ENCODE results near the gene MRPS18A.
"Not testable (repeated sequence)": the region's sequence is repeated elsewhere in the genome, so short reads cannot be mapped to it uniquely, and the experiment has no call there.

The MRPS18A gene

DNA sequence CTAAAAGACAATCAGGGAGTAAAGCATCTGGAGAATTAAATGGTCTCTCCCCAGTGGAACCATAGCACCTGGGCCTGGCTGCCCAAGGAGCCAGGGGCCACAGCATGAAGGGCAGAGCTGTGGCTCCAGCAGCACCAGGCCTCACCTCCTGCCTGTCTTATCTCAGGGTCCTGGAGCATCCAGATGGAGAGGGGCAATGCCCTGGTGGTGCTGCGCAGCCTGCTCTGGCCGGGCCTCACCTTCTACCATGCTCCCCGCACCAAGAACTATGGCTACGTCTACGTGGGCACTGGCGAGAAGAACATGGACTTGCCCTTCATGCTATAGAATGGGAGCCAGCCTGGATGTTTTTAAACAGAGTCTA is 17.0 kb downstream of the MRPS18A start:
- no peak for DNase-seq (ENCODE audit: low spot score)

DNA sequence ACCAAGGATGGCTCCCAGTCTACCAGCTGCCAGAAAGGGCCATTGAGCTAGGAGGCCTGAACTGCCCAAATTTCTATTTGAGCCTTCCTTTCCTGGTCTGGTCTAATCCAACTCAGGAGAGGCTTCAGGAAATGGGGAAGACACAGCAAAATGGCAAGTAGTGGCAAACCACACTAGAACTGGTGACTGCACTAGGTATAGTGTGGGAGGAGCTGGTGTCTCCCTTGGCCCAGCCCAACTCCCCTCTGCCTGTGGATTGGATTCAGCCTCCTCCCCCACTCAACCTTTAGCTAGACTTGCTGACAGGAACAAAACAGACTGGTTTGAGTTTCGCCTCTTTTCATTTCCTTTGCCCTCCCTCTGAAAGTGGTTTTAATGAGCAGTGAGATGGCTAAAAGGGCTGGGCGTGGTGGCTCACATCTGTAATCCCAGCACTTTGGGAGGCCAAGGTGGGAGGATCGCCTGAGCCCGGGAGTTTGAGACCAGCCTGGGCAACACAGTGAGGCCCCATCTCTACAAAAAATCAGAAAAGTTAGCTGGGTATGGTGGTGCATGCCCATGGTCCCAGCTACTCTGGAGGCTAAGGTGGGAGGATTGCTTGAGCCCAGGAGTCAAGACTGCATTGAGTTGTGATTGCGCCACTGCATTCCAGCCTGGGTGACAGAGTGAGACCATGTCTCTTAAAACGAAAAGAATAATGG is 17.5 kb downstream of the MRPS18A start:
- no peak for DNase-seq (ENCODE audit: low spot score)

DNA sequence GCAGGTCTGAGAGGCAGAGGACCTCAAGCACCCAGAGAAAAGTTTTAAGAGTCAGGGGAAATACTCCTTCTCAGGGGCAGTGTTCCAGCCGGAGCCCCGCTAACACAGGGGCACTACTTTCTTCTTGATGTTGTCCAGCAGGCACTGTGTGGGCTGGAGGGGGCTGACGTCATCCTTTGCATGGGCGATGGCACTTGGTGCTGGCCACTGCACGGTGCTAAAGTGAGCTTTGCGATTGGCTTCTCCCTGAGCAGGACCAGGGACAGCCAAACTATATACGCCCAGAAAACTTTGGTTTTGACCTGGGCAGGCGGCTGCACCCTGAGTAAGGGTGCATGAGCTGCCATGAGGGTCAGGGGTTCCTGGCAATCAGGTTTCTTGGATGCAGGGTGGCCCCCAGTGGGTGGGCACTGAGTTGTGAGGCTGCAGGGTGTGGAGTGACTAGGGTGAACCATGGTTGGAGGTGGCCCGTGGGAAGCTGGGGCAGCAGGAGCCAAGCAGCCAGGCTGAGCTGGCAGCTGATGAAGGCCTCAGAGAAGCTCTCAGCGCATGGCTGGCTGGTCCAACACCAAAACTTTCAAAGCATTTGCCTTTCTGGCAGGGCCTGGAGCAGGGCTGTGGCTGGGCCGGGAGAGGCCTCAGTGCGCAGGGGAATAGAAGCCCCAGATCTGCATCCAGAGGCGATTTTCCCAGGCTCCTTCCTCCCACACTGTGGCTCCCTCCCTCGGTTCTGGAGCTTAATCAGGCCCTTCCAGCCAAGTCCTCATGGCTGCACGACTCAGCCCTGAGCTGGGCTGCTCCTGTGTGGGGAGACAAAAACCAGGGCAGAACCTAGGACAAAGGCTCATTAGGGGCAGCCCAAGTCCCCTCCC is 18.3 kb downstream of the MRPS18A start:
- no peak for DNase-seq (ENCODE audit: low spot score)

DNA sequence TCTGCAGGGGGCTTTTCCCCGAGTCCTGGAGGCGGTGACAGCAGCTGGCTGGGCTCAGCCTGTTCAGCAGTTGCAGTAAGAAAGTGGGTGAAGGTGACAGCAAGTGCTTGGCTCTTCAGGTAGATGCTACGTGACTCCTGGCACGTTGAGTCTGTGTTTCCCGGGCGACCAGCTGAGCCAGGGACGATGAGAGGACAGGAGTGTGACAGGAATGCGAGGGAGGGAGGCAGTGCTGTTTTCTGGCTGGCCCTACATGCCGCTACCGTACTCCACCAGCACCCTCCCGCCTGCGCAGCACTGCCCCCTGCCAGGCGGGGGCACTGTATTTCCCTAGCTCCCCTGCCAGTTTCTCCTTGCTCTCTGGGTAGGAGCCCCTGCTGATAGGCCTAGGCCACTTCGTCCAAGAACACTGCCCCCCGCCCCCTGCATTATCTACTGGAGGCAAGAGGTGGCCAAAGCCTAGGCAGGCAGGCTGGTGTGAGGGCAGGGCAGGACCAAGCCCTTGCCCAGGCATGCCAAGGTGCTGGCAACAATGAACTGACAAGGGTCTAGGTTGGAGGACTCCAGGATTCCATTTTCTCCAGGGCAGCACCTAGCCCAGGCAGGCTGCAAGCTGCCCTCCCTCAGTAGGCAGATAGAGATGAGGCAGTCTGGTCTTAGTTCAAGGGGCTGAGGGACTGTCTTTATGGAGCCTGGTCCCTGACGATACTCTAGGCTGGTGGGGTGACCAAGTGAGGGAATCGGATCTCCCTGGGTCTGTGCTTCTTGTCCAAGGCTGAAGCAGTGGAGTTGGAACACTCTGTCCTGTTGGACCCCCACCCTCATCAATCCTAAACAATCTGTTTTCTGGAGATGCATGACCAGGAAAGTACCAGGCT is 19.2 kb downstream of the MRPS18A start:
- peak; percentile 82 for DNase-seq (ENCODE audit: low spot score)

DNA sequence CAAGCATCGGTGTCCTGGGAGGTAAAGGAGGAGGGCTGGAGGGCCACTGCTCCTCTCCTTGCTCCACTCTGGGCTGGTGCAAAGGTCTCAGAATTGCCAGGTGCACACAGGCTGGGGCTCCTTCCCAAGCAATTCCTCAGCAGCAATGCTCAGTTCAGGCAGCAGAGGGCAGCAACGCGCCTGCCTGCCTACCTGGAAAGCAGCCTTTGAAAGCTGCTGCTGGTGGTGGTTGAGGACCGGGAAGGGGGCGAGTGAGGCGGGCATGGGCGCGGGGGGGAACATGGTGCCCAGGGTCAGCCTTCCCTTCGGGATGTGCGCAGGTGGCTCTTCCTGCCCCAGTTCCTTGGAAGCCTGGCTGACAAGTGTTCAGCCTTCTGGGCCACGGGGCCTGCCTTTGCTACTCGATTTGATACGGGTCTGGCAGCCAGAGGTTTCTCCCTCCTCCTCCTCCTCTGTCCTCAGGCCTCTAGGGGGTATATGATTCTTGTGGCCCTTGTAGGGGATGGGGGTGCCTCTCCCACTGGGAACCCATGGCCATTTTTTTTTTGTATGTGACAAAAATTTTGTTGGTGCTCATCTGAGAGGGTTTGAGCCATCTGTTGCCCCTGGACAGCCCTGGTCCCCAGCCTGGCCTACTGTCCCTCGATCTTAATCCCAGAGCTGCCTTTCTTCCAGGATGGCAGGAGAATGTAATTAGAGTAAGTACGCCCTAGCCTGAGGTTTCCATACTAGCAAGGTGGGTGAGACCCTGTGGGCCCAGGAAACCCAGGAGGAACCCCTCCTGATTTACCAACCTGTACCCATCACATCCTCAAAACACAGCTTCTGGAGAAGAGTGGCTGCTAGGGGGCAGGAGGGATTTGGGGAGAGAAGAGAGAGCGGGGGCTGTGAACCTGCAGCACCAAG is 20.1 kb downstream of the MRPS18A start:
- DNase-seq (ENCODE audit: low spot score) = peak; percentile 88

DNA sequence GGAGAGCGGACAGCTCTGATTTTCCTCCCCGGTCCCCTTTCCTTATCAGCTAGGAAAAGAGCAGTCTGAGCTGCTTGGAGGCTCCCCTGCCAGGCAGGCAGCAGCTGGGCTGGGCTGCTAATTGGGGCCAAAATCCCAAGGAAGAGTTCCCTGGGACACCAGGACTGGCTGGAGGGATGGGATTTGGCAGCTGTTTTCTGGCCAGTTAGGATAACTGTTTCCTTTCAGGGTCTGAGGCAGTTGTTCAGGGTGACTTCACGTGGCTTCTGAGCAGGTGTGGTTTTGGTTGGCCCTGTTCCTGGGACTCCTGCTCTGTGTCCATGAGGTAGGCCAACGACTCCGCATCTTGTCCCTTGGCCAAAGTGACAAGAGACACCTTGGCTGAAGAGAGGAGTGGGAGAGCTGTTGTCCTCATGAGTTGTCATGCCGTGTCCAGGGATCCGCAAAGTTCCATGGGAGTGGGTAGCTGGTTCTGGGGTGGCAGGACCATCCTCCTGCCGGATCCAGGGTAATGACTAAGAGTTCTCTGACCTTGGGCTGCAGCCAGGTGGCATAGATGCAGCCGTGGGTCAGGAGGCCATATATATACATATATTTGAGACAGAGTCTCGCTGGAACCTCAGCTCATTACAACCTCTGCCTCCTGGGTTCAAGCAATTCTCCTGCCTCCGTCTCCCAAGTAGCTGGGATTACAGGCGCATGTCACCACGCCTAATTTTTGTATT is 21.2 kb downstream of the MRPS18A start:
- no peak for DNase-seq (ENCODE audit: low spot score)

DNA sequence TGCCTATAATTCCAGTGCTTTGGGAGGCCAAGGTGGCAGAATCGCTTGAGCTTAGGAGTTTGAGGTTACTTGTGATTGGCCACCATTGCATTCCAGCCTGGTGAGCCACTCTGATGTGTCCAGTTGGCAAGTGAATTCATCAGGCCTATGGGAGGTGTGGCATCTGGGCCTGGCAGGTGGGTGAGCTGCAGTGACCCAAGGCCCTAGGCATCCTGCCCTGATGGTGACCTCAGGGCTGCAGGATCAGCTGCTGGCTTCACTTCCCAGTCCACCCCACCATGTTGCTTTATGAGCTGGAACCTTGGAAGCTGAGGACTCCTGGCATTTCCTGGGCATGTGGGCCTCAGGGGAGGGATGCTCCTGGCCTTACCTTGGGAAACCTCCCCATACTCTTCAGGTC is 22.2 kb downstream of the MRPS18A start:
- DNase-seq (ENCODE audit: low spot score) = no peak

DNA sequence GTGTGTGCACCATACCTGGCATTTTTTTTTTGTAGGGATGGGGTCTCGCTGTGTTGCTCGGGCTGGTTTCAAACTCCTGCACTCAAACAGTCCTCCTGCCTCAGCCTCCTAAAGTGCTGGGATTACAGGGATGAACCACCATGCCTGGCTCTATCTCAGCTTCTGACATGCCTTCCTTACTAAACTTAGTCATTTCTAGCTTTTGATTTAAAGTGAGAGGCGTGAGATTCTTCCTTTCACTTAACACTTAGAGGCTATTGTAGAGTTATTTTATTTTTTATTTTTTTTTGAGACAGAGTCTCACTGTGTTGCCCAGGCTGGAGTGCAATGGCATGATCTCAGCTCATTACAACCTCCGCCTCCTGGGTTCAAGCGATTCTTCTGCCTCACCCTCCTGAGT is 24.6 kb downstream of the MRPS18A start:
- not testable (repeated sequence) for DNase-seq (ENCODE audit: low spot score)

DNA sequence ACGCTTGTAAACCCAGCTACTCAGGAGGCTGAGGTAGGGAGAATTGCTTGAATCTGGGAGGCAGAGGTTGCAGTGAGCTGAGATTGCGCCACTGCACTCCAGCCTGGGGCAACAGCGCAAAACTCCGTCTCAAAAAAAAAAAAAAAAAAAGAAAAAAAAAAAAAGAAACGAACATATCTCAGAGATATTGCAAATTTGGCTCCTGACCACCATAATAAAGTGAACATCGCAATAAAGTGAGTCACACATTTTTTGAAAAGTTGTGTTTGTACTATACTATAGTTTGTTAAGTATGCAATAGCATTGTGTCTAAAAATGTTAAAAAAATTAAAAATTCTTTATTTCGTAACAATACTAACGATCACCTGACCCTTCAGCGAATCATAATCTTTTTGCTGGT is 29.4 kb downstream of the MRPS18A start:
- DNase-seq (ENCODE audit: low spot score) = no peak

DNA sequence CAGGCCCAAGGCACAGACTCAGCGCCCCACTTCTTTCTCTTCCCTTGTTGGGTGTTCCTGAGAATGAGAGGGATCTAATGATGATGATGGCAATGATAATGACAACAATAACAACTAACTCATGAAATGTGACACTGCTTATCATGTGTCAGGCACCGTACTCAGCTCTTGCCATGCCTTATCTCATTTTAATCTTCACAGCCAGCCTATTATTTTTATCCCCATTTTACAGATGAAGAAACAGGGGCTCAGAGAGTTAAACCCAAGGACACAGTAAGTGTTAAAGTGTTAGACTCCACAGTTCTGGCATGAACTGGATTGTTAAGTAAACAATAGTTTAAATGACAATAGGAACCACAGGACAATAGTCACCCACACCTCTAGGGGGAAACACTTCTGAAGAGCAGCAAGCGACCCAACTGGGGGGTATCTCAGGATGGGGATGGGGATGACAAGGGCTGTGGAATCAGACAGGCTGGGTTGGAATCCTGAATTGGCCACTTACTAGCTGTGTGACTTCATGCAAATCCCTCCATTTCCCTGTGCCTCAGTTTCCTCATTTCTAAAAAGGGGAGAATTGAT is 30.3 kb downstream of the MRPS18A start:
- no peak for DNase-seq (ENCODE audit: low spot score)

DNA sequence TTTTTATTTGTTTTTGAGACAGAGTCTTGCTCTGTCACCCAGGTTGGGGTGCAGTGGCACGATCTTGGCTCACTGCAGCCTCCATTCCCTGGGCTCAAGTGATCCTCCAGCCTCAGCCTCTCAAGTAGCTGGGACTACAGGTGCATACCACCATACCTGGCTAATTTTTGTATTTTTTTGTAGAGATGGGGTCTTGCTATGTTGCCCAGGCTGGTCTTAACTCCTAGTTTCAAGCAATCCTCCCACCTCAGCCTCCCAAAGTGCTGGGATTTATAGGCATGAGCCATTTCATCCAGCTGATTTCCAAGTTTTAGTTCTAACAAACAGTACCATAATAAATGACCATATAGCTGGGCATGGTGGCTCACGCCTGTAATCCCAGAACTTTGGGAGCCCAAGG is 34.8 kb downstream of the MRPS18A start:
- not testable (repeated sequence) for DNase-seq (ENCODE audit: low spot score)

DNA sequence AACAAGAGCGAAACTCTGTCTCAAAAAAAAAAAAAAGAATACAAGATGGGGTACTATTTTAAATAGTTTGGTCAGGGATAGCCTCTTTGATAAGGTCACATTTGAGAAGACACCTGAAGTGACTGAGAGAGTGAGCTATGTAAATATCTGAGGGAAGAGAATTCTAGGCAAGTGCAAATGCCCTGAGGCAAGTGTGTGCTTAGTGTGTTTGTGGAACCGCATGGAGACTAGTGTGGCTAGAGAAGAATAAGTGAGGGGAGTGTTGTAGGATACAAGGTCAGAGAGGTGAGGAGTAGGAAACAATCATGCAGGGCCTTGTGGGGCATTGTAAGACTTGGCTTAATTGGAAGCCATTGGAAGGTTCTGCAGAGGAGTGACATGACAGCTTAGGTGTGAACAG is 39.3 kb downstream of the MRPS18A start:
- DNase-seq (ENCODE audit: low spot score) = no peak

DNA sequence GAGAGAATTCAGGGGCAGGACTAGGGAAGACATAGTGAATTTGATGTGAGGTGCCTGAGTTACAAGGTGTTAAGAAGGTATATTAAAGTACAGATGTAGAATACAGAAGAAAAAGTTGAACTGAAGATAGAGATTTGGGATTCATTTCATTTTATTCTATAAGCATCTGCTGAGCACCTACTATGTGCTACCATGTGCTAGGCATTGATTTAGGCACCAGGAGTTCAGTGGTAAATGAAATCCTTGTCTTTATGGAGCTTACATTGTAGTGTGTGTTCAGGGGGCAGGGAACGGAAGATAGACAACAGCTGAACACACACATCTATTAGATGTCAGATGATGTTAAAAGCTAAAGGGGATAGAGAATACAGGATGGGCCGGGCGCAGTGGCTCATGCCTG is 40.0 kb downstream of the MRPS18A start:
- DNase-seq (ENCODE audit: low spot score) = no peak

DNA sequence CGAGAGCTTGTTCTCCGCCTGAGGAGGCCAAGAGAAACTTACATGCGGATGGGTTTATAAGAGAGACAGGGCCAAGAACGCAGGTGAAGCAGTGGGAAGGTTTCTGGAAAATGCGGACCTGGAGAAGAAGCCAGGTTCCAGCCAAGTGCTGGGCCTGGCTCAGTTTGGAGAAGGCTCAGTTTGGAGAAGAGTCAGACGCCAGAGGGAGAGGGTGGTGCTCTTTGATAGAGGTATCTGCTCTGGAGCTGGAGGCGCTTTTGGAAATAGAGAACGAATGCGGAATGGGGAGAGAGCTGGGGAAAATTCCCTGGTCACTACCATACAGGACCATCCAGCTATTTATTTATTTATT is 42.0 kb downstream of the MRPS18A start:
- DNase-seq (ENCODE audit: low spot score) = no peak

DNA sequence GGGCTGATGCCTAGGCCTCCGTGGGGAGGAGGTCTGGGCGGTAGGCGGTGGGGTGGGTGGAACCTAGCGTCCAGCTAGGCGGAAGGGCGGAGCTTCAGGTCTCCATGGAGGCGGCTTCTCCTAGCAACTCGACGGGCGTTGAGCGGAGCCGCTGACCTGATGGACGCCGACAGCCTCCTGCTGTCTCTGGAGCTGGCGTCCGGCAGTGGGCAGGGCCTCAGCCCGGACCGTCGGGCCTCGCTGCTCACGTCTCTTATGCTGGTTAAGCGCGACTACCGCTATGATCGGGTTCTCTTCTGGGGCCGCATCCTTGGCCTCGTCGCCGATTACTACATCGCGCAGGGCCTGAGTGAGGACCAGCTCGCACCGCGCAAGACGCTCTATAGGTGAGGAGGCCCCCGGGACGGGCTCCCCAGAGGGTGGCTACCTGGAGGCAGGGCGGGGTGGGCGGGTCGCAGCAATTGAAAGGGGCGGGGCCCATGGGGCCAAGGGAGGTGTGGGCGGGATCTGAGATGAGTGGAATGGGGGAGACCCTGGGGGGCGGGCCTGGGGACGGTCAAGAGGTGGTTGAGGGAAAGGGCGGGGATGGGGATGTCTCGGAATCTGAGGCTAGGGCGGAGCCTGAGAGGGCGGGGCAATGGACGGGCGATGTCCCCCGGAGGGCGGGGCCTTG is 42.5 kb downstream of the MRPS18A start, which contains the start of gene RSPH9:
Gene RSPH9 (plus strand): TSS at position 97 of the 673 bp plus-strand sequence. CDS start 63 bp downstream, at position 160.
- peak; percentile 86 for DNase-seq (ENCODE audit: low spot score)

DNA sequence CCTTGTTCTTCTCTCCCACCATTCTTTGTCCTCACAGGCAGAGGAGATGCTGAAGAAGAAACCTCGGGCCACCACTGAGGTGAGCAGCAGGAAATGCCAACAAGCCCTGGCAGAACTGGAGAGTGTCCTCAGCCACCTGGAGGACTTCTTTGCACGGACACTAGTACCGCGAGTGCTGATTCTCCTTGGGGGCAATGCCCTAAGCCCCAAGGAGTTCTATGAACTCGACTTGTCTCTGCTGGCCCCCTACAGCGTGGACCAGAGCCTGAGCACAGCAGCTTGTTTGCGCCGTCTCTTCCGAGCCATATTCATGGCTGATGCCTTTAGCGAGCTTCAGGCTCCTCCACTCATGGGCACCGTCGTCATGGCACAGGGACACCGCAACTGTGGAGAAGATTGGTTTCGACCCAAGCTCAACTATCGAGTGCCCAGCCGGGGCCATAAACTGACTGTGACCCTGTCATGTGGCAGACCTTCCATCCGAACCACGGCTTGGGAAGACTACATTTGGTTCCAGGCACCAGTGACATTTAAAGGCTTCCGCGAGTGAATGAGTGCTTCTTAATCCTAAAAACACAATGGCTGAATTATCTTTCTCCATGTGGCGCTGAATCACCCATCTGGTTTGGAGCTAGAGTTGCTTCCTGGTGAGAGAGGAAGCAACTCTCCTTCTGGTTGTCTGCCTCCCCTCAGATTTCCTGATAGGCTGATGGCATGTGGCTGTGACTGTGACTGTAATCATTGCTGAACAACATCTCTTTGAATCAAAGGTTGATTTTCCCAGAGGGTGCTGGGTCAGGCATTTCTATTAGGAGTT is 47.4 kb downstream of the MRPS18A start:
- DNase-seq (ENCODE audit: low spot score) = no peak

DNA sequence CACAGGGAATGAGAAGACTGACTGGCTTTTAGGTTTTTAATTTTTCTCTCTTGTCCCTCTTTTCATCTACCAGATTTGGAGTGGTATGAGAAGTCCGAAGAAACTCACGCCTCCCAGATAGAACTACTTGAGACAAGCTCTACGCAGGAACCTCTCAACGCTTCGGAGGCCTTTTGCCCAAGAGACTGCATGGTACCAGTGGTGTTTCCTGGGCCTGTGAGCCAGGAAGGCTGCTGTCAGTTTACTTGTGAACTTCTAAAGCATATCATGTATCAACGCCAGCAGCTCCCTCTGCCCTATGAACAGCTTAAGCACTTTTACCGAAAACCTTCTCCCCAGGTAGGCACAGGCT is 51.3 kb downstream of the MRPS18A start:
- no peak for DNase-seq (ENCODE audit: low spot score)

DNA sequence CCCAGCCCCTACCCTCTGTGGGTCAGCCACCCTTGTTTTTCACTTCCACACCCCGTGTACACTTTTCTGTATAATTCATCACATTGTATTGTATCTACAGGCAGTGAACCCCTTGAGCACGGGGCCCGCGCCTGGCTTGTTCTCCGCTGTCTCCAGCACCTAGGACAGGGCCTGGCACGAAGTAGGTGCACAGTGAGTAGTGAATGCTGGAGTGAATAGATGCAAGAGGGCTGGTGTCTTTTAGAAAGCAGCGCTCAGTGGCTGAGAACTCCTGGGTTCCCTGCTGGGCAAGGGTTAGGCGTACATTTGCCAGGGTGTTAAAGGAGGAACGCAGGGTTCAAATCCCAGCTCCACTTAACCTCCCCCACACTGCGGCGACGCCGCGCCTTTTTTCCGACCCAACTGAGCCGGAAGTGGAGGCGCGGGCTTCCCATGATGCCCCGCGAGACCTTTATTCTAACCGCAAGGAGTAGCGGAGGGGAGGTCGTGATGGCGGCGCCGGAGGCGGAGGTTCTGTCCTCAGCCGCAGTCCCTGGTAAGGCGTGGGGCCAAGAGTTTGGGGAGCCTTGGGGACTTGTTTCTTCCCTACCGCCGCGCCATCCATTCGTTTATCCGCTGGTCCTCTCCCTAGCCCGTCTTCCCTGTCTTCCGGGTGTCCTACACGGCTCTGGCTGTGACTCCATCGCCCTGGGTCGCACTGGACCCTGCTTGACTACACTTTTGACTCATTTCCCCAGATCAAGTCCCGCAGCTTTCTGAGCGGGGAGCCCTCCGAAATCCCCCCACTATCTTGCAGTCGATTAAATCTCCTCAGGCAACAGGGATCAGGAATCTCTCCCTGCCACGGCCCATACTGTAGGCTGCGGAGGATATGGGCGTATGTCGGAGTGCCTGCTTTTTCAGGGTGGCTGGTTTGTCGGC is 51.9 kb downstream of the MRPS18A start, which contains the start of gene MAD2L1BP:
Gene MAD2L1BP (plus strand): TSS at position 454 of the 921 bp plus-strand sequence. CDS start 36 bp downstream, at position 490.
- DNase-seq (ENCODE audit: low spot score) = peak; percentile 81

Measured in hematopoietic multipotent progenitor cell treated with erythropoietin and hydrocortisone succinate and interleukin-3 and kit ligand, for 17 days (in vitro differentiated cells).